ENCODE results near the gene CSPG5.
A peak's percentile ranks its signal among the peaks of the same experiment; 100 is the strongest.

Gene CSPG5

GRCh38 chr3:47536221-47536891 is 42.3 kb downstream of the CSPG5 start:
- no peak for DNase-seq

DNA sequence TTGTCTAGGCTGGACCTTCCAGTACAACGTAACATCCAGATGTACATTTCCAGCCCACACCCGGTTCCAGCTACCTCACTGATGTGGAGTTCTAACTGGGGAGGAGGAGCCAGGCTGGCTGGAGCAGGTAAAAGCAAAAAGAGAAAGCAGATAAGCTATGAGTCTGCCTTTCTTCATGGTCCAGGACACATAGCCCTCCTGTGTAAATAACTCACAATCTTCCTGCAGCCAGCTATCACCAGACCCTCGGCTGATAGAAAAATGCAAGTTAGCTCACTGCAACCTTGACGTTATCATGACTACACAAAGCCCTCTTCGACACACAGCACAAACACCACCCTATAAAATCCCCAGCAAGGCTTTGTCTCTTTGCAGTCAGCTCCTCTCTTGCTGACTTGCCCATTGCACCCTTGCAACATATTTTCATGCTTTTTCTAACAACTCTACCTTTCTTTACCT is 44.6 kb downstream of the CSPG5 start:
- DNase-seq: no peak

- DNase-seq: no peak
These were observed 45.2 kb downstream of the CSPG5 start for GRCh38 chr3:47533481-47533880.

DNA sequence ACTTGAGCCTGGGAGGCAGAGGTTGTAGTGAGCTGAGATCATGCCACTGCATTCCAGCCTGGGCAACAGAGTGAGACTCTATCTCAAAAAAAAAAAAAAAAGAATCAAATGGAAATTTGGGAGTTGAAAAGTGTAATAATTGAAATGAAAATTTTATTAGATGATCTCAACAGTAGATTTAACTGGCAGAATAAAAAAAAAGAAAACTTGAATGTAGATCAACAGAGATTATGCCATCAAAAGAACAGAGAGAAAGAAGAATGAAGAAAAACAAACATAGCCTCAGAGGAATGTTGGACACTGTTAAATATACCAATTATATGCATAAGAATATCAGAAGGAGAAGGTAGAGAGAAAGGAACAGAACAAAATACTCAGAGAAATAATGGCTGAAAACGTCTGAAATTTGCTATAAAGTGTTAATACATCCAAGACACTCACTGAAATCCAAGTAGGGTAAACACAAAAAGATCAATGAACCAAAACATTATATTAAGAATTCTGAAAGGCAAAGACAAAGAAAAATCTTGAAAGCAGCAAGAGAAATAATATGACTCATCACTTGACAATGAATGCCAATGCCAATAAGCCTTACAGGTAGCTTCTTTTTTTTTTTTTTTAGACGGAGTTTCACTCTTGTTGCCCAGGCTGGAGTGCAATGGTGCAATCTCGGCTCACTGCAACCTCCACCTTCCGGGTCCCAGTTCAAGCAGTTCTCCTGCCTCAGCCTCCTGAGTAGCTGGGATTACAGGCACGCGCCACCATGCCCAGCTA is 50.5 kb downstream of the CSPG5 start:
- DNase-seq: no peak

DNA sequence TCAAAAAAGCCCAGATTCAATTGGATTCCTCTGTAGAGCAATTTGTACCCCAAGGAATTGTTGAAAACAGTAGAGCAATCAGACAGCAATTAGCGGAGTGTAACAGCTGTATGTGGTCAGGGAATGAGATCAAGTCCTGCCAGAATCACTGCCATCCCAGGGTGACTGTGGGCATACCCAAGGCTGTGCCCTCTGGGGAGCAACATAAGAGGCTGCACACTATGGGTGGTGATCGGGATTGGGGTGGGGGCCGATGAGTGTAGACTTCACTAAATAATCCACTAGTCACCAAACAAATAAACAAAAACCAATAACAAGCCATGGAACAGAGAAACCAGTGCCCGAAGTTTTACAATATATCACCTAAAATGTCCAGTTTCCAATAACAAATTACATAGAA is 53.0 kb downstream of the CSPG5 start:
- no peak for DNase-seq

DNA sequence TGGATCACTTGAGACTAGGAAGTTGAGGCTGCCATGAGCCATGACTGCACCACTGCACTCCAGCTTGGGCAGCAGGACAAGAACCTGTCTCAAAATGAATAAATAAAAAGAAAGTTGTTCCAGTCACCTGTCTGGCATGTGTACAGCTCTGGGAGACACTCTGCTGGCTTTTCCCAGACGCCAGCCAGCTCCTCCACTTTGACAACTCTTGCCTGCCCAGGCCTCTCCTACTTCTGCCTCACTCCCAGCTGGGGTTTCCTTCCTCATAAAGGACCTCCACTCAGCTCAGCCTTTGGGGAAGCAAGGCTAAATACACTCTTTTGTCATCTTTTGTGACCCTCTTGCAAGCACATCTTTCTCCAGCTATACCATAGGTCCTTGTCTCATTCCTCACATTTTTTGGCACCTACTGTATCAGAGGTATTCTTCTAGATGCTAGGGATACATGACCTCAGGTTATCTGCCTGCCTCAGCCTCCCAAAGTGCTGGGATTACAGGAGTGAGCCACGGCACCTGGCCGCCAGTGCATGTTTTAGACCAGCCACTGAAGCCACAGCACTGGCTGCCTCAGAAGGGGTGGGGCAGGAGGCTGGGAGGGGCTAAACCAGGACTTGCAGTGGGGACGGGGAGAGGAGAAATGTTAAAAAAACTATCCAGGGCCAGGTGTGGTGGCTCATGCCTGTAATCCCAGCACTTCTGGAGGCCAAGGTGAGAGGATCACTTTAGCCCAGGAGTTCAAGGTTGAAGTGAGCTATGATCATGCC is 55.2 kb downstream of the CSPG5 start:
- DNase-seq: no peak

DNA sequence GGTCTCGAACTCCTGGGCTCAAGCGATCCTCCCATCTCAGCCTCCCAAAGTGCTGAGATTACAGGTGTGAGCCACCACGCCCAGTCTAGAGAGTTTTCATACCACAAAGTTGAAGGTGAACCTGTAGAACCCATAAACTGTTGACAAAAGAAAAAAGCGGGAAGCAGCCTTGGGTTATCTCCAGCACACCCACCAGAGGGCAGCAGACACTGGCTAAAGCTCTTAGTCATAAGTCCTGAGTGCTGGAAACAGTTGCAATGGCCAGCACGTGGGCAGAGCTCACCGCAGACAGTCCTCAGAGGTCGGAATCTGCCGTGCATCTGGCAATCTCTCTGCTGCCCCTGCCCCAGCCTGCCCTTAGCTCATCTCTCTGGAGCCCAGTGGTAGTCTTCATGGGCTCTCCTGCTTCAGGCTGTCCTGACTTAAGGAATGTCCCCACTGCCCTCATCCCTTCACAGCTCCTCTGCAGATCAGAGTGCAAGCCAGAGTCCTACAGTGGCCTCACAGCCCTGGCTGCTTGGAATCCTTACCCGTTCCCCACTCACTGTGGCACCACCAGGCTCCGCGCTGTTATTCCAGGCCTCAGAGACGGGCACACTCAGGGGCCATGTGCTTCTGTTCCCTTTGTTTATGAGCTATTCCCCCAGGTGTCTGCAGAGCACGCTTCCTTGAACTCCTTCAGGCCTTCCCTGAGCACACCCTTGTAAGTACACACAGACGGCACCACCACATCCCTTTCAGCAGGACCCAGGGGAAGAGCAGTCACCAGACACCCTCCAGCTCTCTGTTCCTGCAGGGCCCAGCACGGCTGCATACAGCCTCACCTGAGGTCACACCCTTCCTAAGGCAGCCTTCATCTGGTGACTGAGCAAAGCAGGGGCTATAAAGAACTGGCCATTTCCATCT is 56.3 kb downstream of the CSPG5 start:
- peak; percentile 64 for DNase-seq

GRCh38 chr3:47520756-47521155 is 57.9 kb downstream of the CSPG5 start:
- no peak for DNase-seq

GRCh38 chr3:47517937-47518336 is 60.7 kb downstream of the CSPG5 start:
- DNase-seq: no peak

GRCh38 chr3:47515864-47516319 is 62.8 kb downstream of the CSPG5 start:
- no peak for DNase-seq

GRCh38 chr3:47515100-47515499 is 63.6 kb downstream of the CSPG5 start:
- no peak for DNase-seq

DNA sequence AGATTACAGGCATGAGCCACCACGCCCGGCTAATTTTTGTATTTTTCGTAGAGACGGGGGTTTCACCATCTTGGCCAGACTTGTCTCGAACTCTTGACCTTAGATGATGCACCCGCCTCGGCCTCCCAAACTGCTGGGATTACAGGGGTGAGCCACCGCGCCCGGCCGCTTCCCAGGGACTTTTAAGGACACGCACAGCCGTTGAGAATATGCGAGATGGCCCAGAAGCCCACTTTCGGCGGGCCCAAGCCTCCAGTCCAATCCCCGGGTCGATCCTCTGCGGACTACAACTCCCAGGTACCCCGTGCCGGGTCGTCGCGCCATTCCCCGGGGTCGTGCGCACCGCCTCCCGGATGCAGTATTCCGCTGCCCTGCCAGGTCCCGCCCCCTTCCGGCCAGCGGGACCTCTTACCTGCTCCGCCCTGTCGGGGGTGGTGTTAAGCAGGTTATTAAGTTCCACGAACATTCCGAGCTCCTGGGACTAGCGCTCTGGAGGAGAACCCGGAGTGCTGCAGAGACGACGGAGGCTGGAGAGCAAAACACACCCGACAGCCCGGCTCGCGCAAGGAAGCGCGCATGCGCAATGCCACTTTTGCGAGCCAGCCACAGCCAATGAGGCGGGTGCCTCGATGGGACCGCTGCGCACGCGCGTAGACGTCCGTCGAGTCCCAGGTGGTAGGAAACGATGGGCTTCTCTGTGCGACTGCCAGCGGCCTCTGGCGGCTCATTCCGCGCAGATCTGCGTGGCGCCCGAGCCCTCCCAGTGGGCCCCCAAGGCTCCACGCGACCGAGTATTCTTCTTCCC is 65.3 kb downstream of the CSPG5 start, which contains the start of gene ELP6:
TSS of gene ELP6 (minus strand) at position 588 of the 805 bp plus-strand sequence. CDS start at position 466, 122 bp downstream.
- peak; percentile 95 for DNase-seq

- peak; percentile 21 for DNase-seq
These were observed 66.1 kb downstream of the CSPG5 start for GRCh38 chr3:47512416-47513124.
